GM19193 (cell line): ENCODE measurements around the gene MLF1.

Source experiments
- POLR2A ChIP-seq: IDR thresholded peaks from 4 replicates; pipeline ENCODE4 v1.6.1; 2011; ENCODE audit not compliant: insufficient read depth, insufficient read length; ENCODE audit errors: extremely low read depth

MLF1 gene

GRCh38 chr3:158565076-158565475 lies 5.9 kb upstream of the MLF1 start:
- no peak for TF ChIP-seq POLR2A

- TF ChIP-seq POLR2A, result no peak
Observed at GRCh38 chr3:158568784-158569183, 2.2 kb upstream of the MLF1 start.

- no peak for TF ChIP-seq POLR2A
Observed at GRCh38 chr3:158569794-158570193, 1.2 kb upstream of the MLF1 start.

- TF ChIP-seq POLR2A, result no peak
Observed at GRCh38 chr3:158571969-158572765, 1.2 kb downstream of the MLF1 start.

- TF ChIP-seq POLR2A, result no peak
Observed at GRCh38 chr3:158572766-158573060, 1.7 kb downstream of the MLF1 start.

GRCh38 chr3:158573714-158574113 lies 2.7 kb downstream of the MLF1 start:
- TF ChIP-seq POLR2A, result no peak

- TF ChIP-seq POLR2A, result no peak
Observed at GRCh38 chr3:158574646-158575045, 3.7 kb downstream of the MLF1 start.

GRCh38 chr3:158590223-158590622 lies 19.2 kb downstream of the MLF1 start:
- TF ChIP-seq POLR2A, result no peak

- TF ChIP-seq POLR2A, result no peak
Observed at GRCh38 chr3:158600787-158601186, 29.8 kb downstream of the MLF1 start.

GRCh38 chr3:158602227-158602626 lies 31.2 kb downstream of the MLF1 start:
- TF ChIP-seq POLR2A, result no peak

- TF ChIP-seq POLR2A, result no peak
Observed at GRCh38 chr3:158617982-158618875, 47.2 kb downstream of the MLF1 start.

GRCh38 chr3:158625881-158626280 lies 54.9 kb downstream of the MLF1 start:
- no peak for TF ChIP-seq POLR2A

GRCh38 chr3:158631981-158632380 lies 61.0 kb downstream of the MLF1 start:
- no peak for TF ChIP-seq POLR2A

- no peak for TF ChIP-seq POLR2A
Observed at GRCh38 chr3:158640646-158641045, 69.7 kb downstream of the MLF1 start.

GRCh38 chr3:158642005-158642404 lies 71.0 kb downstream of the MLF1 start:
- TF ChIP-seq POLR2A, result no peak
